HG03039 (cell line): ENCODE data around the gene CNKSR2.

ENCODE experiments used
- ATAC-seq: cut with Tn5 transposase; IDR thresholded peaks from one replicate; pipeline ENCODE4 v1.9.1; 2021; ENCODE audit warnings: mild to moderate bottlenecking, moderate library complexity; ENCODE audit not compliant: unreplicated experiment

The CNKSR2 gene

DNA sequence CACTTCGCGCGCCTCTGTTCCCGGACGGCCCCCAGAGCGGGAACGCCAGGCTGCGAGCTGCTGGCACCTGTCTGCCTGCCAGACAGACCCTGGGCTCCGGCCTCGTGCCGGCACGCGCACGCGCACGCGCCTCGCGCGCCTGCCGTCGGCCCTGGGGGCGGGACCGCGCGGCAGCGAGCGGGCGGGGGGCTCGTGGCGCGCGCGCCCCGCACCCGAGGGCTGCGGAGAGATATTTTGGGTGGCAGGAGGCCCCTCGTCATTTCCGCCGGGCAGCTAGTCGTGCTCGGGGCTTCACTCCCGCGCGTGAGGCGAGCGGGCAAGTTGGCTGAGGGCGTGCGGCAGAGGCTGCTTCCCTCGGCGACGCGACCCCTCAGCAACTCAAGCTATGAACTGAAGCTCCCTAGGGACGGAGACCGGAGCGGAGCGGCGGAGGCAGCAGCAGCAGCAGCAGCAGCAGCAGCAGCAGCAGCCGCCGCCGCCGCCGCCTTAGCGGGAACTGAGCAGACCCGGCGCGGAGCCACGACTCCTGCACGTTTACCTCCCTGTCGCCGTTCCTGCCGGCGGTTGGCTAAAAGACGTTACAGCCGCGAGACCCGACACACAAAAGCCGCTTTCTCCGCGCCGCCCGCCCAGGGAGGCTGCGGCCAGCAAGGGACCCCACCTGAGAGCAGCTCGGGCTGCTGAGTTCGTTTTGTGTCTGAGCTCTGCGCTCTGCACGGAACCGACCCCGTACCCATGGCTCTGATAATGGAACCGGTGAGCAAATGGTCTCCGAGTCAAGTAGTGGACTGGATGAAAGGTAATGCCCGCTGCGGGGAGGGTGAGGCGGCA, at the start of gene CNKSR2:
Gene CNKSR2, plus strand, starts transcription at position 256 of the 831 bp plus-strand sequence. Its CDS starts 480 bp downstream, at position 736.
- ATAC-seq, result peak; percentile 81

- no peak for ATAC-seq
Measured at GRCh38 chrX:21354725-21355124, 19.5 kb upstream of the CNKSR2 start.

DNA sequence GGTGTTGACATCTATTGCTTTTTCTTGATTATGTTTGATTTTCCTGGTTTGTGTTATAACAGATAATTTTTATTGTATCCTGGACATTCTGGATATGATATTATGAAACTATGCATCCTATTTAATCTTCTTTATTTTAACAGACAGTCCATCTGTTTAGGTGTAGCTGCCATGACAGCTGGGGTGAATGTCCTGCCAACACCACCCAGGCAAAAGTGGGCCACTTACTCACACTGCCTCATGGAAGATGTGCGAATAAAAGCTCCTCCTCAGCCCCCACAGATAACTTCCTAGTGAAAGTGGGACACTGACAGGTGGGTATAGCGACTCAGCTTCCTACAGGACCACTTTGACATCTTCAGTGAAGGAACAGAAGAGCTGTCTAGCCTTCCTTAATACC, 18.4 kb upstream of the CNKSR2 start:
- ATAC-seq, result no peak

GRCh38 chrX:21369613-21370012, 4.6 kb upstream of the CNKSR2 start:
- ATAC-seq, result no peak

- ATAC-seq, result no peak
Measured at GRCh38 chrX:21373001-21373400, 1.2 kb upstream of the CNKSR2 start.

- ATAC-seq, result peak; percentile 30
Measured at GRCh38 chrX:21373637-21374162, 518 bp upstream of the CNKSR2 start.

- ATAC-seq, result no peak
Measured at GRCh38 chrX:21374994-21375707, 933 bp downstream of the CNKSR2 start.

GRCh38 chrX:21375708-21376009, 1.4 kb downstream of the CNKSR2 start:
- no peak for ATAC-seq

DNA sequence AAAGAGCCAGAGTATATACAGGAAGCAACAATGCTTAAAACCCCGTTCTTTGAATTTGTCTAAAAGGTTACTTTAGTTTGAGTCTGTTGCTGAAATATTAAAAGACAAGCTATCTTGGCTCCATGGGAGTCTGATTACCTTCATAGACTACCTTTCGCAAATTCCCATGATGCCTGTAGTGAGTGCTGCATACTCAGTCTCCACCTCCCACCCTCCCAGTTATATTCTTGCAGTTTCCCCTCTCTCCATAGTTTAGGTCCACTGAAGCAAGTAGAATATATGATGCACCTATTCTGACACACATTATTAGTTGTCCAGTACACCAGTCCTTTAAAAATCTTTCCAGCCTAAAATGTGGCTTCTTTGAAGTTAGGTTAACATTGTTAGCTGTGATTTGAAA, 2.4 kb downstream of the CNKSR2 start:
- ATAC-seq, result no peak

DNA sequence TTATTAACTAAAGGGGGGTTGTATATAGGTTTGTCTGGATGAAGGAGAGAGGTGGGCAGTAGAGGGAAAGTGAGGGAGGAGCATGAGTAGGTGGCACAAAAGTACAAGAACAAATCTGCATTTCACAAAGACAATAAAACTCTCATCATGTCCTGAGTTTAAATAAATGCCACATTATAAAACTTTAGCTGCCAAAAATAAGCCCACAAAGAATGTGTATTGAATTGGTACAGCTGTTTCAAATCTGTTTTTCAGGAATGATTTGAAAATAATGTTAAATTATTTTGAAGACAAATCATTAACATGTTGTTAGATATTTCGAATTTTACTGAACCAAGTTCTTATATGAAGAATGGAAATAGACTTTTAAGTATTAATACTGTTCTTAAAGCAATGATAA, 5.8 kb downstream of the CNKSR2 start:
- ATAC-seq, result no peak

DNA sequence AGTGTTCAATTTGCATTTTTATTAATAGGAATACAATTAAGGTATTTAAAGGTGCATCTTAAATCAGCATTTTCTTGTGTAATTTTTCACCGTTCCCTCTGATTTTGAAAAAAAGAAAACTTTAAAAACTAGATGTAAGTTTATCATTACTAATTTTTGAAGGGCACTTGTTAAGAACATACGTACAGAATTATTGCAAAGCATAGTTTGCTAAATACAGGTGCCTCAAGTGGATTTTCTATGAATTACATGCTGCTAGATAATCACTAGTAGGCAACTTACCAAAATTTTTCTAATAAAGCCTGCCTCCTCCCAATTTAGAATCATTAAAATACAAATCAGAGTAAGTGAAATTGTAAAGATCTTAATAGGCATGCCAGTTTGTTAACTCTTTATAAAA, 8.5 kb downstream of the CNKSR2 start:
- ATAC-seq, result no peak

- ATAC-seq, result no peak
Measured at GRCh38 chrX:21383546-21383945, 9.3 kb downstream of the CNKSR2 start.

DNA sequence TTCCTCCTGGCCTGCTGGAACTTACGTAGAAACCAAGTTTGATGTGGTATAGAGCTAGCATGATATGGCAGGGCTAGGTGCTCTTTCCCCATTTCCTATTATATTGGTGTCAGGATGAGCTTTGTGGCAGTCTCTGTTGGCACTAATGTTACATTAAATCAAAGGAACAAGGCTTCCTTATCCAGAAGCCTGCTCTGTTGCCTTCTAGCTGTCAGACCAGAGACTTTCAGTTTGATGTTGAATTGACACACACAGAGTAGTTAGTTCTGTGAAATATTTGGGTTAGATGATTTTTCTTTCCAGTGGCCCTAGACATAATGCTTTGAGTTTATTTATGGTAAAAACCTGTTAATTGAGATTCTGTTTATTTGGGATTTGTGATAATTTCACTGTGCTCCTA, 10.0 kb downstream of the CNKSR2 start:
- no peak for ATAC-seq

- ATAC-seq, result no peak
Measured at GRCh38 chrX:21394792-21395191, 20.6 kb downstream of the CNKSR2 start.

DNA sequence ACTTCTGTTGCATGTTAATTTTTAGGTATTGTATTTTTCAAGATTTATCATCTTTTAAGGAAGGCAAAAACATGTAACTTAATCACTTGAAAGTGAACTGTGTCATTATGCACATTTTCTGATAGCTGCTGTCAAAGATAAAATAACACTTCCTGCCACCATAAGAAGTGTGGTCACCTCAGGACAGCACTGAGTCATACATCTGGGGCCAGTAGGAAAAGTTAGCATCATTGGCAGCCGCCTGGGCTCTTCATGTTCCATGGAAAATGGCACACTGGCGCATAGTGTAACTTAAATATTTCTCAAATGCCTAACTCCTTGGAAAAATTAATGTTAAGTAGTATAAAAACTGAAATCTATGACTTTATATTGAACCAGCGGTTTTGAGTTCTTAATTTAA, 24.2 kb downstream of the CNKSR2 start:
- no peak for ATAC-seq

GRCh38 chrX:21400408-21401121, 26.3 kb downstream of the CNKSR2 start:
- ATAC-seq, result no peak

- no peak for ATAC-seq
Measured at GRCh38 chrX:21408307-21408706, 34.1 kb downstream of the CNKSR2 start.

- ATAC-seq, result no peak
Measured at GRCh38 chrX:21408788-21409187, 34.6 kb downstream of the CNKSR2 start.

DNA sequence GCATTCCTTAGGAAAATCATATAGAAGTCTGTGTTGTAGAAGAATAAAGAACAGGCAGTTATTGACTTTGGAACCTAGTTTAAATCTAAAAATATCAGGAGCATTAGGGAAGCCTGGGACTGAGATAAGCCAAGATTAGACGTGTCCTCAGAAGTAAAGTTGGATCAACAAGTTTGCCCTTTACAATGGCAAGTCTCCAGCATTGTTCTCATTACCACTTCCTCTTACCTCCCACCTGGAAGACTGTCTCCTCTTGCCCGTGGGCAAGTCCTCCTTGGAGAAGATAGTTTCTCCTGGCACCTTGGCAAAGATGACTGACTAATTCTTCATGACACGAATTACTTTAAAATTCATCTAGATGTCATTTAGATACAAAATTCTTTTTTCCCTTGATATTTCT, 37.8 kb downstream of the CNKSR2 start:
- ATAC-seq, result no peak

DNA sequence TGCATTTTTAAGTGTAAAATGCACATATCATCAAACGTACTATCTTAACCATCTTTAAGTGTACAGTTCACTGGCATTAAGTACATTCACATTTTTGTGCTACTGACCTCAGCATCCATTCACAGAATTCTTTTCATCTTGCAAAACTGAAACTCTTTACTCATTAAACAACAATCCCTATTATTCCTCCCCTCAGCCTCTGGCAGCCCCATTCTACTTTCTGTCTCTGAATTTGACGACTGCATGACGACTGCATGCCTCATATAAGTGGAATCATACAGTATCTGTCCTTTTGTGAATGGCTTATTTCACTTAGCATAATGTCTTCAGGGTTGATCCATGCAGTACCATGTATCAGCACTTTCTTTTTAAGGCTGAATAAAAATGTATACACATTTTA, 38.7 kb downstream of the CNKSR2 start:
- no peak for ATAC-seq

GRCh38 chrX:21427086-21427485, 52.9 kb downstream of the CNKSR2 start:
- no peak for ATAC-seq

DNA sequence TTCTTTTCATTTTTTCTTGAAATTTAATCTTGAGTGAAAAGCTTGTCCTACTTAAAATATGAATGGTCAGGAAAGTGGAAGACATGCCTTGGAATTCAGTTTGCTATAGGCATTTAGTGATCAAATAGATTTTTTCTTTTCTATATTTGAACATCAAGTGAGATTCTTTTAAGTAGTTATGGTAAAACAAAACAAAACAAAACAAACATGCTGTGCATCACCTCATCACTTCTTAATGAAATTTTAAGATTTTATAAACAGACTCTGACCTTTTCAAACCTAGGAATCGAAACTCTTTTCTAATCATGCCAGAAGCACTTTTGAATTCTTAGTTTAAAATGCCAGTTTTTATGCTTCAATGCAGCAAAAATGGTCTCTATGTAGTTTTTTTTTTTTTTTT, 62.8 kb downstream of the CNKSR2 start:
- ATAC-seq, result no peak
